ENCODE measurements around the gene RETREG1.
"Not testable (repeated sequence)": the region's sequence is repeated elsewhere in the genome, so short reads cannot be mapped to it uniquely, and the experiment has no call there.

Gene RETREG1

GRCh38 chr5:16625096-16625495, 8.3 kb upstream of the RETREG1 start:
- Histone ChIP-seq H3K36me3 (ENCODE audit: insufficient read depth, low read length) (no peaks in the 10 kb centered on the region), H3K27ac (no peak overlapping the region), H3K4me3 (no peak overlapping the region), H3K9ac (ENCODE audit: insufficient read length) (no peak overlapping the region), H3K9me3 (ENCODE audit: low read depth, low read length) (no peaks in the 10 kb centered on the region)
- DNase-seq (ENCODE audit: low read depth, low spot score) = no peak
- no peak for TF ChIP-seq FOXP2 (optimal IDR thresholded peaks at IDR 0.05; ENCODE audit: control extremely low read depth, extremely low read length, insufficient read depth)

DNA sequence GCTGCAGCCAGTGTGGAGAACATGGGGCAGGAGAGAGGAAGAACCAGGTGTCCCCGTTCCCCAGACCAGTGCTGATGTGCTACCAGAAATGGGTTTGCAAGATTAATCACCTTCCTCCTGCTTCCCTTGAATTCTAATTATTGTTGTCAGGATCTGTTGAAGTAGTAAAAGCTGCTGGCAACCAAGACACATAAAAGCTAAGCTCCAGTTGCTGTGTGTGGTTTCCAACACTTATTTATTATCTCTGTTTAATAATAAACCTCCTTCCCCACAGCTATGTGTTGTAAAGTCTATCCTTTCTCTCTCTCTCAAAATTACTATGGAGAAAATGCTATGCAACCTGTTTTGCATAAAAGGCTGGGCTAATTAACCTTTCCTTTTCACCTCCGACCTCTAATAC, 2.3 kb upstream of the RETREG1 start:
- H3K36me3 ChIP-seq (ENCODE audit: insufficient read depth, low read length) = no peaks in the 10 kb centered on the region
- TF ChIP-seq FOXP2 (optimal IDR thresholded peaks at IDR 0.05; ENCODE audit: control extremely low read depth, extremely low read length, insufficient read depth) (no peak), POLR2AphosphoS5 (IDR thresholded peaks at IDR 0.05; ENCODE audit: borderline replicate concordance, low read depth, low read length) (no peak), EZH2 (IDR thresholded peaks at IDR 0.05) (no peak)
- H3K9me3 ChIP-seq (ENCODE audit: low read depth, low read length) = no peaks in the 10 kb centered on the region
- no peak for DNase-seq (ENCODE audit: low read depth, low spot score)
- no peak overlapping the region for H3K9ac ChIP-seq (ENCODE audit: insufficient read length)
- H3K4me3 ChIP-seq = no peak overlapping the region
- H3K27ac ChIP-seq = no peak overlapping the region

DNA sequence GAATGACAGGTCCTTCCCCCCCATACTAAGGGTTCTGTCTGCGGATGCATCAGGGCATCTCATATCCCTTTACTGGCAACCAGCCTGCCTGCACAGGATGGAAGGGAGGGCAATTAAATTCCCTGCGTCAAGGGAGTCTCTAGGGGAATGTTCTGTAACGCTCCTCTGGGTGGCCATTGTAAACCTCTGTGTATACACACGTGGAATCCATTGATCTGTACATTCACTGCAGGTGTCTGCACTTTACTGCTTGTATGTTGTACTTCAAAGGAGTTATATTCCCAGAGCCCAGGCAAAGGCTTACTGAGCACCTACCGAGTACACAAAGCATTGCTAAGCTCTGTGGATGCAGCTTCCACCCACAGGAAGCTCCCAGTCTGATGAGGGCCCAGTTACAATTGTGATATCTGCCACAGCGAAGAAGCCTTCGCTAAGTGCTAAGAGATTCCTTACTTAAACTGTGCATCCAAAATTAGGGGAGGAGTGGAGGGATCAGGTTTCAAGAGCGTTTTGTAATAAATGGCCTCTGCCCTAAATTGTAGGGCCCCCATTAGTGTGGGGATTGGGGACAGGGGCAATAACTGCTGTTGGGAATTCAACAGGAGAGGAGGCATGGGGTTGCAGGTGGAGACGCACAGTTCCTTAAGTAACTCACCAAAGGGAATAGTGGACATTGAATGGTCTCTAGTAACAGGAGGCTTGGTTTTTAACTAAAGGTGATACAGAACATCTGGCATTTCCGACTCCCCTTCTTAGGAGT, 1.5 kb upstream of the RETREG1 start:
- Histone ChIP-seq H3K36me3 (ENCODE audit: insufficient read depth, low read length) (no peaks in the 10 kb centered on the region), H3K9ac (ENCODE audit: insufficient read length) (no peak overlapping the region), H3K9me3 (ENCODE audit: low read depth, low read length) (no peaks in the 10 kb centered on the region), H3K4me3 (no peak overlapping the region), H3K27ac (no peak overlapping the region)
- DNase-seq (ENCODE audit: low read depth, low spot score) = no peak
- no peak for TF ChIP-seq FOXP2 (optimal IDR thresholded peaks at IDR 0.05; ENCODE audit: control extremely low read depth, extremely low read length, insufficient read depth)
- no peak for TF ChIP-seq POLR2AphosphoS5 (IDR thresholded peaks at IDR 0.05; ENCODE audit: borderline replicate concordance, low read depth, low read length)
- TF ChIP-seq EZH2 (IDR thresholded peaks at IDR 0.05) = no peak

GRCh38 chr5:16617274-16617968, 624 bp upstream of the RETREG1 start:
- TF ChIP-seq POLR2AphosphoS5 (IDR thresholded peaks at IDR 0.05; ENCODE audit: borderline replicate concordance, low read depth, low read length) (no peak), FOXP2 (optimal IDR thresholded peaks at IDR 0.05; ENCODE audit: control extremely low read depth, extremely low read length, insufficient read depth) (no peak), EZH2 (IDR thresholded peaks at IDR 0.05) (no peak)
- no peak overlapping the region for H3K27ac ChIP-seq
- H3K4me3 ChIP-seq = peak overlapping the region; percentile 79
- DNase-seq (ENCODE audit: low read depth, low spot score) = no peak
- H3K9ac ChIP-seq (ENCODE audit: insufficient read length) = peak overlapping the region; percentile 52
- no peaks in the 10 kb centered on the region for H3K9me3 ChIP-seq (ENCODE audit: low read depth, low read length)
- H3K36me3 ChIP-seq (ENCODE audit: insufficient read depth, low read length) = no peaks in the 10 kb centered on the region

DNA sequence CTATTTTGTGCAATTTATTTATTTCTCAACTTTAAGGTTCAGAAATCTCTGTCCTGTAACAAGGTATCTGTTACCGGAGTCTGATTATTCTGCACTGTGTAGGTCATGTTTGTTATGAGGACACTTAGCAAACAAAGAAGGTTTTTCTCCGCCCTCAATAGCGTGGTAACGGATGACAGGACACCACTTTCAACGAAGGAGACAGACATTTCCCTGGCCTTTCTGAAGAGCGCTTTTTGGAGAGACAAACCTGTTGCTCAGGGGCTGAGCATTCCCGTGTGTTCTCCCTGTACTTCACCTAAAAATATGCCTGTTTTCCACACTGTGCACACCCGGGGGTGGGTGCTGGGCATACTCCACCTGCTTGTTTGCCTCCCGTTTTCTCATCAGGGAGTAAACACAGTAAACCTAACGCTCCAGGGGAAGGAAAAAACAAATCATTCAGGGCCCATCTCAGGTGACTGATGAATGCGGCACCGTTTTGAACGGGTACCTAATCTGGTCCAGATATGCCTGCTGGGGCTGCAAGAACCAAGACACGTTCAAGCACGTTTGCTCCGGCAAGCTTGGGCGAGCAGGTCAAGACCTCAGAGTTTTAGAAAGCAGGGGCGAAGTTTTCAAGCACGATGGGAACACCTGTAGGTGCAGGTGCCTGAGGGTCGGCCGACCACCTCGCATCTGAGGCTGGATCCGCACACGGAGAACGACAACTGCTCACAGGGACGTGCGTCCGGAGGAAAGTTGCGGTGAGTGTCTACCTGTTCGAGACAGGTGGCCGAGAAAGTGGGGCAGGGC, 859 bp downstream of the RETREG1 start:
- H3K36me3 ChIP-seq (ENCODE audit: insufficient read depth, low read length) = no peaks in the 10 kb centered on the region
- H3K9me3 ChIP-seq (ENCODE audit: low read depth, low read length) = no peaks in the 10 kb centered on the region
- no peak overlapping the region for H3K9ac ChIP-seq (ENCODE audit: insufficient read length)
- no peak for DNase-seq (ENCODE audit: low read depth, low spot score)
- TF ChIP-seq POLR2AphosphoS5 (IDR thresholded peaks at IDR 0.05; ENCODE audit: borderline replicate concordance, low read depth, low read length) = no peak
- no peak for TF ChIP-seq FOXP2 (optimal IDR thresholded peaks at IDR 0.05; ENCODE audit: control extremely low read depth, extremely low read length, insufficient read depth)
- no peak for TF ChIP-seq EZH2 (IDR thresholded peaks at IDR 0.05)
- H3K27ac ChIP-seq = no peak overlapping the region
- H3K4me3 ChIP-seq = peak overlapping the region; percentile 79

GRCh38 chr5:16612007-16612406, 4.8 kb downstream of the RETREG1 start:
- no peaks in the 10 kb centered on the region for H3K9me3 ChIP-seq (ENCODE audit: low read depth, low read length)
- no peak overlapping the region for H3K9ac ChIP-seq (ENCODE audit: insufficient read length)
- H3K36me3 ChIP-seq (ENCODE audit: insufficient read depth, low read length) = no peaks in the 10 kb centered on the region
- no peak for DNase-seq (ENCODE audit: low read depth, low spot score)
- no peak for TF ChIP-seq EZH2 (IDR thresholded peaks at IDR 0.05)
- H3K4me3 ChIP-seq = no peak overlapping the region
- H3K27ac ChIP-seq = no peak overlapping the region

DNA sequence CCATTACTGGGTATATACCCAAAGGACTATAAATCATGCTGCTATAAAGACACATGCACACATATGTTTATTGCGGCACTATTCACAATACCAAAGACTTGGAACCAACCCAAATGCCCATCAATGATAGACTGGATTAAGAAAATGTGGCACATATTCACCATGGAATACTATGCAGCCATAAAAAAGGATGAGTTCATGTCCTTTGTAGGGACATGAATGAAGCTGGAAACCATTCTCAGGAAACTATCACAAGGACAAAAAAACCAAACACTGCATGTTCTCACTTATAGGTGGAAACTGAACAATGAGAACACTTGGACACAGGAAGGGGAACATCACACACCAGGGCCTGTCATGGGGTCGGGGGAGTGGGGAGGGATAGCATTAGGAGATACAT, 5.9 kb downstream of the RETREG1 start:
- not testable (repeated sequence) for DNase-seq (ENCODE audit: low read depth, low spot score); H3K9me3 ChIP-seq (ENCODE audit: low read depth, low read length); H3K27ac ChIP-seq; H3K4me3 ChIP-seq; H3K36me3 ChIP-seq (ENCODE audit: insufficient read depth, low read length); H3K9ac ChIP-seq (ENCODE audit: insufficient read length)

DNA sequence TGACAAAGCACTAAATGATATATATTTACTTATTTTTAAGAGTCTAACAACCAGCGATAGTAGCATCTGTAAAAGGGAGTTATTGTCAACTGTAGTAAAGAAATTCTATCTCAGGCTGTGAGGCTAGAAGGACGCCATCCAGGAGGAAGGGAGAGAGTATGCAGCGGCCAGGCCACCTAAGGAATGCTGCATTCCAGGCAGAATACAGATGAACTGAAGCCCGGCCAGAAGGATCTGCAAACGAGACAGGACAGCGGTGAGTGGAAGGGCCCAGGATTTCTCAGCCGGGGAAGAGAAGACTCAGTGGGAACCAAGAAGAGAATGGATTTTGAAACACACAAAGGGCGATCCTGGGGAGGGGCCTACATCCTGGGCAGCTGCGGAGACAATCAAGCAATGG, 7.4 kb downstream of the RETREG1 start:
- no peak overlapping the region for H3K27ac ChIP-seq

More for the DNA sequence above, 7.4 kb downstream of the RETREG1 start:
- Histone ChIP-seq H3K9ac (ENCODE audit: insufficient read length) (no peak overlapping the region), H3K4me3 (no peak overlapping the region), H3K36me3 (ENCODE audit: insufficient read depth, low read length) (no peaks in the 10 kb centered on the region), H3K9me3 (ENCODE audit: low read depth, low read length) (no peaks in the 10 kb centered on the region)
- TF ChIP-seq POLR2AphosphoS5 (IDR thresholded peaks at IDR 0.05; ENCODE audit: borderline replicate concordance, low read depth, low read length) (no peak), EZH2 (IDR thresholded peaks at IDR 0.05) (no peak), FOXP2 (optimal IDR thresholded peaks at IDR 0.05; ENCODE audit: control extremely low read depth, extremely low read length, insufficient read depth) (no peak)
- DNase-seq (ENCODE audit: low read depth, low spot score) = no peak
